Islet precursor cell (in vitro differentiated cells): Measurements from ENCODE around the gene CFAP65.

Source experiments
- DNase-seq: peaks from one replicate; pipeline ENCODE4 v3.0.0-alpha.2; 2018

The CFAP65 gene

GRCh38 chr2:218961651-218962570, 79.4 kb downstream of the CFAP65 start:
- DNase-seq: peak; percentile 66

GRCh38 chr2:218961229-218961628, 80.1 kb downstream of the CFAP65 start:
- no peak for DNase-seq

GRCh38 chr2:218960309-218961165, 80.8 kb downstream of the CFAP65 start:
- no peak for DNase-seq

GRCh38 chr2:218959761-218960308, 81.5 kb downstream of the CFAP65 start:
- DNase-seq: no peak

GRCh38 chr2:218959141-218959731, 82.1 kb downstream of the CFAP65 start, which contains the start of gene CDK5R2:
Gene CDK5R2, plus strand, starts transcription at chr2:218959666. Its CDS starts 155 bp downstream, at chr2:218959821.
- DNase-seq: peak; percentile 94

- no peak for DNase-seq
Observed at GRCh38 chr2:218958276-218958675, 83.0 kb downstream of the CFAP65 start.

- no peak for DNase-seq
Observed at GRCh38 chr2:218957671-218958070, 83.6 kb downstream of the CFAP65 start.

- no peak for DNase-seq
Observed at GRCh38 chr2:218956039-218956438, 85.3 kb downstream of the CFAP65 start.

- no peak for DNase-seq
Observed at GRCh38 chr2:218954541-218955300, 86.6 kb downstream of the CFAP65 start.

GRCh38 chr2:218953366-218953954, 87.9 kb downstream of the CFAP65 start:
- DNase-seq: no peak
